Inflammatory macrophage treated with lipopolysaccharide for 4 hours (primary cell): ENCODE measurements around the gene KCNA10.
A peak's percentile ranks its signal among the peaks of the same experiment; 100 is the strongest.

Experiments
- DNase-seq: peaks from one replicate; pipeline ENCODE4 v3.0.0-alpha.2; 2020

The KCNA10 gene

GRCh38 chr1:110495926-110496600 is 22.9 kb downstream of the KCNA10 start:
- DNase-seq = peak; percentile 78

DNA sequence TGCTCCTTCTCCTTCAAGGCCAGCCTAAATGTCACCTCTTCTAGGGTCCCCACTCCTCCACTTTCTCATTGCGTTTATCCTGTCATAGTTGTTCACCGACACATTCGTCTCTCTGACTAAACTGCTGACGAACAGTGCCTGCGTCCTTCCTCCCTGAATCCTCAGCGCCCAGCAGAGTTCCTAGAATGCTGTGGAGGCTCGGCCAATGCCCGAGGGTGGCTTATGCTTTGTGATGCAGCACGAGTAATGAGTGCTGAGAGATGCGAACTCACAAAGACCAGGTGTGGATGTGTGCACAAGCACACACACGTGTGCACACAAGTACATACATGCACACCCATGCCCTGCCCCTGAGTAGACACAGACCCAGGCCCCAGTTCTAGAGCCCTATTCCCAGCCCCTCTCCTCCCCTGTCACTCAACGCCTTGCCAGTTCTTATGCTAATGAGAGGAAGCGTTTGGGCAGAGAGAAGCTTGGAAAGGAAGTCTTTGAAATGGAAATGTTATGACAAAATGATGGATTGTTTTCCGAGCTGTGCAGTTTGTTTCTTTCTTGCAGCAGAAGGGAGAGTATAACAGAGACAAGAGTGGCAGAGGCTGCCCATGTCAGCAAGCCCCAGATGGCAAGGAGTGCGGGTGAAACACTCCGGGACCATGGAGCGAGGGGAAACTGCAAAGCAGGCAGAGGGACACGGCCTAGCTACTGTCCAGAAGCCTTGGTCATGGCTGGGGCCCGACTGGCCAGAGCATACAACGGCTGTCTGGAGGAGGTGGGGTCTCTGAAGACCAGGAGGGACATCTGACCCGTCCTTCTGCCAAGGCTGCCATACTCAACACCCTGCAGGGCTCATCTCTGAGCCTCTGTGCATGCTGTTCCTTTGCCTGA is 24.2 kb downstream of the KCNA10 start:
- no peak for DNase-seq

DNA sequence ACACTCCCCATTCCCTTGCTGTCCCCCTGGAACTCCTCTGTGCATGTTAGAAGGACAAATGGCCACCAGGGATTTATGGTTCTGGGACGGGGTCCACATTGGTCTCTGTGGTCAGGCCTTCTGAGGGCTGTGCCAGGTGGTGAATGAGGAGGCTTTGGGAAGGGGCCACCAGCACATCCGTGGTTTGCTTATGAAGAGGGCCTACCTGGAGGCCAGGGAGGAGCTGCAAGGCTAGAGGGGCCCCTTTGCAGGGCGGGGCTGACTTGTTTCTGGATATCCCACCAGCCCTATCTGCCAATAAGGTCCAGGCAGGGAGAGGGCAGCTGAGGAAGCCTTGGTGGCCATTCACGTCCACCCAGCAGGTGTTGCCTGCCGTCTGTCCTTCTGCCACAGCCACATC is 24.9 kb downstream of the KCNA10 start:
- no peak for DNase-seq

GRCh38 chr1:110493059-110493699 is 25.8 kb downstream of the KCNA10 start:
- DNase-seq = no peak

GRCh38 chr1:110492573-110492972 is 26.4 kb downstream of the KCNA10 start:
- no peak for DNase-seq

DNA sequence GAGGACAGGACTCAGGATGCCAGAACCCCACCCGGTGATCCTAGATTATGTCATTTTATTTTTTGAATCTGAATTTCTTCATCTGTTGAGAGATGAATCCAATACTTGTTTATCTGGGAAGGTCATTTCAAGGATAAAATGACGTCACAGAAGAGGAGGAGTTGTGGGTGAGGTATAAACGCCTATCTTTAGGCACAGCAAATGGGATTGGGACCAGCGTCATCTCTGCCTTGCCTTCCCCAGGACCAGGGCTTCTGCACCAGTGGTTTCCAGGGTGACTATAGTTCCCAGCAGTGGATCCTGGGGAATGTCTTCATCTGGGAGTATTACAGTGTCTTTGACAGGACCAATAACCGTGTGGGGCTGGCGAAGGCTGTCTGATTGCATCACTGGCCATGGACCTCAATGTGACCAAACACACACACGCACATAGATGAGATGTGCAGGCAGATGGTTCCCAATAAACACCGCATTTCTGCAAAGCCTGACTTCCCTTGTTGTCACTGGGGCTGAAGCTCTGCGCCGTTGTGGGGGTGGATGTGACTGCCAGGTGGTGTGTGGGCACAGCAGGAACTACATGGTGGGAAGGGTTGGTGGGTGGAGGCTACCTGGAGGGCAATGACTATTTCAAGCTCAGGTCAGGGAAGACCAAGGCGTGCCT is 28.1 kb downstream of the KCNA10 start:
- peak; percentile 49 for DNase-seq

DNA sequence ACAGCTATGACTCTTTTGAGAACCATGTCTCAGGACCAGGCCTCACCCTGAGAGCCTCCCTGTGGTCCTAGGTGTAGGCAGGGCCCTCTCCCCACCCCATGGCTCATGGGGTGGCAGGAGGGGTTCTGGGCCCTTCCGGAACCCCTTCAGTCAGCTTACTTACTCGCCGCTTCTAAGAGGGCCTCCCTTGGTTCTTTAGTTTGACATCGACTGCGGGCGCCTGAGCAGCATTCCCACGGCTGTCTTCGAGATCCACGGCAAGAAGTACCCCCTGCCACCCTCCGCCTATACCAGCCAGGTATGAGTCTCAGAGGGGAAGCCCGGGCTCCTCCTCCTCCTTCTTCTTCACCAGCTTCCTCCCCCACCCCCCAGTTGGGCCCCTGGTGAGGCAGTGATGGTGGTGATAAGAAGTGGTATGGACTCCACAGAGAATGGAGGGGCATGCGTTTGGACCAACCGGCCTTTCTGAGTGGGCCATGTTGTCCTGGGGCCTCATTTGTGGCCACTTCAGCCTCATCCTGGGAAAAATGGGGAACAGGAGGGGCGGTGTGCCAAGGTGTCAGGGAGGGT is 28.9 kb downstream of the KCNA10 start:
- DNase-seq = no peak

- no peak for DNase-seq
Measured at GRCh38 chr1:110489406-110489805, 29.6 kb downstream of the KCNA10 start.

- no peak for DNase-seq
Measured at GRCh38 chr1:110488867-110489266, 30.1 kb downstream of the KCNA10 start.

DNA sequence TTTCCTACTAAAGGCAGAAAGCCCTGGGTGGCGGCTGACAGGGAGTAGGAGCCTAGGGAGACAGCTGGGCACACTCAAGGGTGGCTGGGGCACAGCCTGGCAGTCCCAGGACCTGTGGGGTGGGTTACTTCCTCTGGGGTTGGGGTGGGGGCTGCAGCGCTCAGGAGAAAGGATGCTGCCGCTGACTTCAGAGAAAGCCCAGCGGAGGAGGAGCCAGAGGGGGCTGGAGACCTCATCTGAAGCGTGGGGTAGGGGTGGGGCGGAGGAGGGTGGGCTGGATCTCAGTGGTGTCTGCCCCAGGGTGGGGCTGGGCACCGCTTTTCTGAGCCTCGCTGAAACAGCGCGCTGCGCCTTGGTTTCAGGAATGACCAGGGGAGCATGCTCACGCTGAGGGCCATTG is 30.8 kb downstream of the KCNA10 start:
- DNase-seq = no peak

- DNase-seq = no peak
Measured at GRCh38 chr1:110487726-110488125, 31.2 kb downstream of the KCNA10 start.

DNA sequence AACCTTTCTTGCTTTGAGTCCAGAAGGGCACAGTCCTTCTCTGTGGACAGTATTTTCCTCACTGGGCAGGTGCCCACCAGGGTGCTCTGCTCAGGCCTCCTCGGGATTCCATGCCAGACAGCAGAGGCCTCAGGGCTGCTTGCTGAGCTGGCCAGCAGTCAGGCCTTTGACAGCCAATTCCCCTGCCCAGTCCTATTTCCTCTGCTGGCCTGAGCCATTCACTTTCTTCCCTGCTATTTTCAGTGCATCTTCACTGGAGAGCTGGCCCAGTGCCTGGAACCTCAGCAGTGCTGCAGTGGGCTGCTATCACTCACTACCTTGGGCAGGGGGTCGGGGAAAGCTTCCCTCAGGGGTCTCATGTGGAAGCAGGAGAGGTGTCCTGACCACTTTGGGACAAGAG is 33.2 kb downstream of the KCNA10 start:
- no peak for DNase-seq

DNA sequence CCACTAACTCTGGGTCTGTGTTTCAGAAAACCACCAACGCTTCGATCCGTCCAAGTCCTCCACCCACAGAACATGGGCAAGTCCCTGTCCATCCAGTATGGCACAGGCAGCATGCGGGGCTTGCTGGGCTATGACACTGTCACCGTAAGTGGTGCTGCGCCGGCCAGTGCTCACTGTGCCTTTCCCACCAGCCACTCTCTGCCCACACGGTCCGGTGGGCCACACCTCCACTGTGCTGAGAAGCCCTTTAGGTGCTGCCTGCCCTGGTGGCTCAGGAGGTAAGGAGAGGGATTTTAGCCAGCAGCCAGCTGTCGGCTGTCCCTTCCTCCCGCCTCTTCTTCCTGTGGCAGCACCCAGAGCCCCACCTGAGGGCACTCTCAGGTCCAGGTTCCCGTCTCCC is 34.2 kb downstream of the KCNA10 start:
- no peak for DNase-seq

DNA sequence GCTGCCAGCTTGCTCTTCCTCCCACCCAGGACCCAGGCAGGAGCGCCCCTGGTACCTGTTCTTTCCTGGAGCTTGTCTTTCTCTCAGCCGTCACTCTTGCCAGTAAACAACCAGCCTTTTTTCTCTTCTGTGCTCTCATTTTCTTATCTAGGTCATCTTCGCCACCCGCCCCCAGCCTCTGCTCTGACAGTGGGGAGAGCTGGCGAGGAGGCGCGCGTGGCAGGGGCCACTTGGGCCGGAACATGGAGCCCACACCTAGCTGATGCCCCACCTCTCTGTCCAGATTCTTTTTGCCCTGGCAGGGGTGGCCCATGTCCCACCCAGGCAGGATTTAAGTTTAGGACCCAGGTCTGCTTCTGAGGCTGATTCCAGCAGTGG is 35.7 kb downstream of the KCNA10 start:
- no peak for DNase-seq

DNA sequence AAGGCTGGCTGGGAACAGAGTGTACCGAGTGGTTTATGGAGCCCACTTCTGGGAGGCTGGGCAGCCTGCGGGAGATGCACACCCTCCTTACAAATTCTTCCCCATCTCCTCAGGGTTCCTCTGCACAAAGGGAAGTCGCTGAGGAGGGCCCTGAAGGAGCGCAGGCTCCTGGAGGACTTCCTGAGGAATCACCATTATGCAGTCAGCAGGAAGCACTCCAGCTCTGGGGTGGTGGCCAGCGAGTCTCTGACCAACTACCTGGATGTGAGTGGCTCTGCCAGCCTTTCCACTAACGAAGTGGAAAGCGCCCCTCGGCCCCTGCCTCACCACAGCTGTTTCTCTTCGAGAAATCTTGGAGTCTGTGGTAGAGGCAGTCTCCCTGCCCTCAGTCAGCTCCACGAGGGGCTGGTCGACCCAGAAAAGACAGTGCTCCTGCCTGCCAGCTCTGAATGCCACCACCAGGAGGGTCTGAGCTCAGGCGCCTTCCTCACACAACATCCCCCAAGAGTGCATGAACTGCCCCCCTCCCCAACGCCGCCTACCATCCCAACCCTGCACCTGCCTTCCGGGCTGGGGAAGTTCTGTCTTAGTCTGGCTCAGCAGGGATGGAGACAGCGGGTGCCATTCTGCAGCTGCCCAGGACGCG is 36.2 kb downstream of the KCNA10 start:
- DNase-seq = peak; percentile 24

DNA sequence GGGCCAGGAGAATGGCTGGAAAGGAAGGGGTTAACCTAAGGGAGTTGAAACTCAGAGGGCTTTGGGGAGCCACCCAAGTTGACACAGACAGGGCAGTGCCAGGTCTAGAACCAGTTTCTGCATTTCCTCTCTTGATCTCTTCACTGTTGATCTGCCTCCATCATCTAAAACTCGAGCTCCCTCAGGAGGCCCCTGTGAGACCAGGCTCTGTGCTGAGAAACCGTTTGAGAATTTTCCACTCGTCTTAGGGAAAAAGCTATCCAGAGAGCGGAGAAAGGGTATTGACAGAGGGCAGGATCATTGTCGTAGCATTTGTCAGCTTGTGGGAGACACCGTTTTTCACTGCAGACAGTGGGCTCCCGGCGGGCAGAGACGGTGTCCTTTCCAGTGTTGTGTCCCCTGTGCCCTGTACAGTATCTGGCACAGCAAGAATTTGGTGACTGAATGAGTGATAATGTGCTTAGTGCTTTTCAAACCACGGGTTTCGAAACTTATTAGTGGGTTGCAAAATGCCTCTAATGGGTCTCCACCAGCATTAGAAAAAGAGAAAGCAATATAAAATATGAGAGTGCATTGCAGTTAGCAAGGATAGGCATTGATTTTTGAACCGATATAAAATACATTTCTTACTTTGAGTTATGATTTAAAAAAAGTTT is 36.9 kb downstream of the KCNA10 start:
- DNase-seq = peak; percentile 45

DNA sequence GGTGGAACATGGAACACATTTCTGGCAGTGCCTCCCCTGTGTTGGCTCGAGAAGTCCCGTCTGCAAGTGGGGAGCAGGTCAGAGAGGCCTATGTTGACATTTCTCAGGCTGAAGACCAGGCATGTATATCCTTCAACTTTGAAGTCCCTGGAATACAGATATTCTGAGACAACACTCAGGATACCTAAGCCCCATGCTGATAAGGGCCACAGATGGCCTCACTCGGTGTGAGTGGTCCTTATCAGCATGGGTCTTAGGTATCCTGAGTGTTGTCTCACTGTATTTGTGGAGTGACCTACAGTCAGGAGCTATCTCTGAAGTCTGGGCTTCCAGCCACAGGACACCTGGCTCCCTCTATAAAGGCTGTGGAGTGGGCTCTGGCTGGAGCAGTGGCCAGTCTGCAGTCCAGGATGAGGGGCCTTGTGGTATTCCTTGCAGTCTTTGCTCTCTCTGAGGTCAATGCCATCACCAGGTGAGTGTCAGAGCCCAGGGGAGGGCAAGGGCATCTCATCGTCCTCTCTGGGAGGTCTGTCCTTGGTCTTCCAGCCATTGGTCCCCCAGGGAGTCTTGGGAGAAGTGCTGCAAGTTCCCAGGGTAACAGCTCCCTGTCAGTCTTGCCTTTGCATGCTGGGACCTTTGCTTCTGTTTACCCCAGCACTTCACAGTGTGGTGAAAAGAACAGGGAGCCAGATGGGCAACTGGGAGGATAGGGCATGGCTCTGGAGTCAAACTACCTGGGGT is 38.4 kb downstream of the KCNA10 start:
- no peak for DNase-seq

DNA sequence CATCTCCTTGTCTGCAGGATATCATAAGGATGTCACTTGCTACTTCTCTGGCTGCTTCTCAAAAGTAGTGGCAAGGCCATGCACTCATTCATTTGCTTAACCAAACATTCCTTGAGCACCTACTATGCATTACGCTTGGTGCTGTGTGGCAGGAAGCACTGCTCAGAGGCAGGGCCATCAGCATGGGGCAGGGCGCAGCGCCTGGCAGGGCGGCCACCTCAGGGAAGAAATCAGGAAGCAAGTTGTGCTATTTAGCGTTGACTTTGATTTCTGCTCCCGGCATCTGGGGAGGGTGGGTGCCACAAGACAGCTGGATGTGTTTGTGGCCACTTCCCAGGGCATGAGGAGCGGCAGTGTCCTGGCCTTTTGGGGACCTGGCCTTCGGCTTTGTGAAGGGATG is 40.1 kb downstream of the KCNA10 start:
- DNase-seq = no peak

DNA sequence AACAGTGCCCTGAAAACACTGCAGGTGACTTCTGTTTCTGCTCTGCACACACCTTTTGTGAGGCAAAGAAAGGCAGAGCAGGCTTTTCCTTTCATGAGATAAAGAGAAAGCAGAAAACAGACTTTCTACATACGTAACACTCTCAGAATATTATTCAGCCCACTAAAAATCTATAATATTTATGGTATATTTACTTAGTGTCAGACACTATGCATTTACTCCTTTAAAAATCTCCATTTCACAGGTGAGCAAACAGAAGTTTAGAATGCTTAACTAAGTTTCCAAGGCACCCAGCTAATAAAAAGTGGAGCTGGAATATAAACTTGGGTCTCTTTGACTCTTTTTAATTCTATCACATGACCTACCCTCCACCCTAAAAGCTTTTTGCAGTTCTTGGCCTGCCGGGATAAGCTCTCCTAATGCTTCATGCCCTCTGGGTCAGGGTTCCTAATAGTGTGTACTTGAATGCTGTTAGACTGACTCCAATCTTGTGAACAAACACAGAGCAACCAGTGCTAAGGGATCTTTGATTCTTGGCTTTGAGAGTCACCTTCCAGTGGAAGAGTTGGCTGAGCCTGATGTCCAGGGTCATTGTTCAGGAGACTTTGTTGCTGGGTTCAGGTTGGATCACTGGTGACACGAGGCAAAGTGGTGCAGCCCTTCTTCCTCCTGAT is 40.9 kb downstream of the KCNA10 start:
- no peak for DNase-seq

DNA sequence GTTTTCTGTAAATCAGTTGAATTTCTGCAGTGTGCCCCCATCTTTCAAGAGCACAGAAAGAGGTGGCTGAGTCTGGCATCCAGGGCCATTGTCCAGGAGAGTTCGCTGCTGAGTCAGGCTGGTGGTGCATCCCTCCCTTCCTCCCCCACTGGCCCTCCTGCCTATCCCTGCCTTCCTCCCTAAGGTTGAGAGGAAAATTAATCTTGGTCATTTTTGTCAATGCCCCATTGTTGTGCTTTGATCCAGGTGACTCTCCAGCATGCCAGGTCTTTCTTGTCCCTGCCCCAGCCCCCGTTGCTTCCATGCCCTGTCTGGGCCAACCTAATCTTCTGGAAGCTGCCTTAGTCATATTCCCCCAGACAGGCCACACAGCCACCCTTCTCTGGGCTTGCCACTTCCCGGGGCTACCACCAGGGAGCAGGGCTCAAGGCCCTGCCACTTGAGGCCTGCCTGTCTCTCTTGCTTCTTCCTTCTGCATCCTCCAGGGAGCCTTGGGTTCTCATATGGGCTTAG is 41.5 kb downstream of the KCNA10 start:
- no peak for DNase-seq
